ENCODE data around the gene PSENEN. TPM values are rescaled to one million over a fixed set of nuclear protein-coding genes. Genes with fewer than 3 reads are reported as not detected.

The PSENEN gene
- total and polyA plus RNA-seq, 9 of the 15 experiments (the other 6 are each of a cell fraction or from before 2014, with no cell fraction given): 34.5 to 299 (median 61.1) TPM

- Histone ChIP-seq H3K4me3 (no peak overlapping the region), H3K9me1 (ENCODE audit: control insufficient read depth, insufficient read depth, low read length) (no peaks in the 10 kb centered on the region), H3K4me2 (ENCODE audit: insufficient read depth, low read length) (no peak overlapping the region), H3K27ac (ENCODE audit: extremely low read depth, low read depth, low read length) (no peak overlapping the region), H3K9ac (ENCODE audit: insufficient read depth in 1 of 2, low read depth in 2 of 2, low read length in 2 of 2) (no peak overlapping the region), H4K20me1 (replicated peaks; ENCODE audit: control insufficient read depth, insufficient read depth, low read length) (no peaks in the 10 kb centered on the region), H3K4me1 (replicated peaks in 1 of 2; ENCODE audit: control insufficient read depth in 2 of 2, insufficient read depth in 2 of 2, low read length in 2 of 2) (peaks cover 0 to 50% of the 10 kb centered on the region in 2 experiments; a peak in 3 of 5 replicates), H3K79me2 (ENCODE audit: control insufficient read depth, insufficient read depth, low read length) (no peaks in the 10 kb centered on the region), H3K27me3 (ENCODE audit: control insufficient read depth in 2 of 2, insufficient read depth in 2 of 2, low read length in 2 of 2) (no peaks in the 10 kb centered on the region; a peak in 1 of 5 replicates), H2AFZ (ENCODE audit: low read depth, low read length) (no peak overlapping the region), H3K36me3 (ENCODE audit: control insufficient read depth, insufficient read depth, low read length) (no peaks in the 10 kb centered on the region), H3K9me3 (replicated peaks; ENCODE audit: control insufficient read depth, insufficient read depth, low read depth, low read length) (no peaks in the 10 kb centered on the region)
- no peak for FAIRE-seq
- POLR2A ChIA-PET: no interaction called here
- in situ Hi-C loops (cut with MboI) (no loop called here), intact Hi-C loops (cut with micrococcal nuclease) (no loop called here)
- no peak for DNase-seq (ENCODE audit: extremely low read depth in 1 of 4, low spot score in 3 of 4)
- no peak for TF ChIP-seq STAT6 (CRISPR knock-in tag; IDR thresholded peaks at IDR 0.05)
- TF ChIP-seq COPS2 (conservative IDR thresholded peaks at IDR 0.05): no peak
- WGBS (ENCODE audit: insufficient coverage, low coverage, missing lambda C conversion rate): 32% methylated on average over 8 of the region's 9 CpGs
- no peak for ATAC-seq
- BruUV-seq (replicated peaks): no TSS peak
- CTCF ChIA-PET (ENCODE audit: low intra/inter-chr PET ratio): no interaction called here
These were observed 46.4 kb downstream of the PSENEN start for GRCh38 chr19:35791814-35792279.

DNA sequence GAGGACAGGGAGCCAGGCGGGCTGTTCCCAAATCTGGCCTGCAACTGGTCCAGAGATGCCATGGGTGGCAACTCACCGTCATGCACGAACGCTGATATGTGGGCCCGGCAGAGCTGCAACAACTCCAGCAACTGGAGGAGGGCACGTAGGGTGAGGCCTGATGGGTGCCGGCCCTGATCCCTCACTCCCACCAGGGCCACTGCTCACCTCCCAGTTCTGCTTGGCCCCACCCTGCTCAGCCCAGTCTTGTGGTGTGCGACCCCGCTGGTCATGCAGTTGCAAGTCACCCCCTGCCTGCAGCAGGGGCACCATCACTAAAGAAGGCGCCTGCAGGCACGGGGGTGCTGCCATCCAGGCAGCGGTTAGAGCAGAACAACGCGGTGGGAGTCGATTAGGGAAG is 46.9 kb downstream of the PSENEN start:
- Histone ChIP-seq H3K4me3 (no peak overlapping the region), H3K4me1 (replicated peaks in 1 of 2; ENCODE audit: control insufficient read depth in 2 of 2, insufficient read depth in 2 of 2, low read length in 2 of 2) (peaks cover 0 to 53% of the 10 kb centered on the region in 2 experiments; a peak in 3 of 5 replicates), H3K27ac (ENCODE audit: extremely low read depth, low read depth, low read length) (no peak overlapping the region), H3K9ac (ENCODE audit: insufficient read depth in 1 of 2, low read depth in 2 of 2, low read length in 2 of 2) (no peak overlapping the region), H3K4me2 (ENCODE audit: insufficient read depth, low read length) (no peak overlapping the region), H3K27me3 (ENCODE audit: control insufficient read depth in 2 of 2, insufficient read depth in 2 of 2, low read length in 2 of 2) (no peaks in the 10 kb centered on the region; a peak in 1 of 5 replicates), H3K79me2 (ENCODE audit: control insufficient read depth, insufficient read depth, low read length) (no peaks in the 10 kb centered on the region), H3K9me1 (ENCODE audit: control insufficient read depth, insufficient read depth, low read length) (no peaks in the 10 kb centered on the region), H3K36me3 (ENCODE audit: control insufficient read depth, insufficient read depth, low read length) (no peaks in the 10 kb centered on the region), H4K20me1 (replicated peaks; ENCODE audit: control insufficient read depth, insufficient read depth, low read length) (no peaks in the 10 kb centered on the region), H2AFZ (ENCODE audit: low read depth, low read length) (no peak overlapping the region), H3K9me3 (replicated peaks; ENCODE audit: control insufficient read depth, insufficient read depth, low read depth, low read length) (no peaks in the 10 kb centered on the region)
- DNase-seq (ENCODE audit: extremely low read depth in 1 of 4, low spot score in 3 of 4): no peak
- 27% methylated on average over 14 of the region's 15 CpGs for WGBS (ENCODE audit: insufficient coverage, low coverage, missing lambda C conversion rate)
- BruUV-seq (replicated peaks): no TSS peak
- TF ChIP-seq POLR3A (IDR thresholded peaks at IDR 0.05; ENCODE audit: borderline replicate concordance, extremely low read depth, insufficient read depth, insufficient read length) (no peak), SRSF1 (IDR thresholded peaks at IDR 0.05; ENCODE audit: low read depth, low read length) (no peak), SMC3 (conservative IDR thresholded peaks at IDR 0.05; ENCODE audit: insufficient read depth, low read depth, low read length) (no peak), NFIC (IDR thresholded peaks at IDR 0.05) (no peak), ZNF830 (CRISPR knock-in tag; IDR thresholded peaks at IDR 0.05) (no peak), XRCC4 (IDR thresholded peaks at IDR 0.05; ENCODE audit: extremely low read depth, insufficient read depth, insufficient read length) (no peak), KDM5B (IDR thresholded peaks at IDR 0.05; ENCODE audit: insufficient replicate concordance, low read depth, low read length) (no peak)
- FAIRE-seq: no peak
- in situ Hi-C loops (cut with MboI) (no loop called here), intact Hi-C loops (cut with micrococcal nuclease) (no loop called here)
- POLR2A ChIA-PET: no interaction called here
- no peak for ATAC-seq
- CTCF ChIA-PET (ENCODE audit: low intra/inter-chr PET ratio): no interaction called here
